Epithelial cell of prostate (primary cell): ENCODE results near the gene TSPAN2.

Source experiments
- DNase-seq: peaks from one replicate; pipeline ENCODE4 v3.0.0-alpha.2; 2011; ENCODE audit warnings: low read depth, low spot score
- H3K27ac ChIP-seq: fragments of 450-650 bp; 2 replicates; pipeline ENCODE4 v1.5.1; 2017; ENCODE audit warnings: mild to moderate bottlenecking

The TSPAN2 gene

GRCh38 chr1:115089420-115090185, at the start of gene TSPAN2:
TSPAN2 (minus strand) TSS chr1:115089503; CDS start chr1:115089432, 71 bp downstream.
- no peak within 1 kb of the TSS for H3K27ac ChIP-seq

DNA sequence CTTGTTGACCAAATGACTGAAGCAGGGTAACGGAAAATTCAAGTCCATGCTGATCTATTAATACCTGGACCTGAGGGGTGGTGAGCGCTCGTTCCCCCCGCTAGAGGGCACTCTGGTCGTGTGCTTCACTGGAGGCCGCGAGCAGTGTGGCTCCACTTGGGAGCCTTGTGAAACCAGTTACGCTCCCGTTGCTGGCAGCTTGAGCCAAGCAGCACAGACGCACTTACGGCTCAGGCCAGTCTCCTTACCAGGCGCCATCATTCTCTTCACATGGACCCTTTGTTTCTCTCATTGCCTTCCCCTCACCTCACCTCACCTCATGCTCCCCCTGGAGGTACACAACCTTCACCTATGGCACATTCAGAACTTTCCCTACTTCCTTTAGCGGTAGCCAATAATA, 49.7 kb upstream of the TSPAN2 start:
- DNase-seq: peak; percentile 60
- no peak overlapping the region for H3K27ac ChIP-seq

More at GRCh38 chr1:115089420-115090185, at the start of gene TSPAN2:
- no peak for DNase-seq

DNA sequence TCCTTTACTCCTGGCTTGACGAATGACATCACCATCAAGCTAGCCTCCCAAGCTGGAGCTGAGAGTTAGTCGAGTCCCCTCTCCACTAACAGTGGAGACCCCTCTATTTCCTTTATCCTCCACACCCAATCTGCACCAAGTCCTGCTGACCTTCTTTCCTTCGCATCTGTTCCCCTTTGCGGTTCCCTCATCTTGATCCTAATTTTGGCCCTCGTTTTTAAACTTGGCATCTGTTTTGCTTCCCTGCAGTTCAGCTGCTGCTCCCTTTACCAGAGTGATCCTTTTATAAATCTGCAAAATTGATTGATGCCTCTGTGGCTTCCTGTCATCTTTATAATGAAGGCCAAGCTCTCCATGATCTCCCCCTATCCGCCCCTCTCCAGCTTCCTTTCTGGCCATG, 49.0 kb upstream of the TSPAN2 start:
- no peak overlapping the region for H3K27ac ChIP-seq
- no peak for DNase-seq

- H3K27ac ChIP-seq: peak overlapping the region; percentile 82
- DNase-seq: no peak
Observed at GRCh38 chr1:115137191-115137590, 47.9 kb upstream of the TSPAN2 start.

- no peak for DNase-seq
- H3K27ac ChIP-seq: peak overlapping the region; percentile 82
Observed at GRCh38 chr1:115136706-115137105, 47.4 kb upstream of the TSPAN2 start.

DNA sequence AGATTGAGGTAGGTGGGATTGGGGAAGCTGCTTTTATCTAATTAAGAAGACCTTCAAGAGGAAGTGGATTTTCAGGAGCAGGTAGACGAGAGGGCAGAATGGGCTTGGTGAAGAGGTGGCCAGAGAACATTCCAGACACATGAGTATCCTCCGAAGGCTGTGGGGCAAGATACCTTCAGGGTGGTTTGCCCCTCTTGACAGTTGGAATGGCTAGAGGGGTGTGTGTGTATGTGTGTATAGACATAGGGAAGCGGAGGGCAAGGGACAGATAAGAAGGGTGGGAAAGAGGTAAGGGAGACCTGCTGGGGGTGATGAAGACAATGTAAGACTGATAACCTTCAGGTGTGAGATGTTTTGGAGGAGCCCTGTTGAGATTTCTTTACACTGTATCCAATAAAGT, 46.8 kb upstream of the TSPAN2 start:
- peak overlapping the region; percentile 82 for H3K27ac ChIP-seq
- no peak for DNase-seq

GRCh38 chr1:115135681-115136080, 46.4 kb upstream of the TSPAN2 start:
- peak overlapping the region; percentile 82 for H3K27ac ChIP-seq
- DNase-seq: no peak

DNA sequence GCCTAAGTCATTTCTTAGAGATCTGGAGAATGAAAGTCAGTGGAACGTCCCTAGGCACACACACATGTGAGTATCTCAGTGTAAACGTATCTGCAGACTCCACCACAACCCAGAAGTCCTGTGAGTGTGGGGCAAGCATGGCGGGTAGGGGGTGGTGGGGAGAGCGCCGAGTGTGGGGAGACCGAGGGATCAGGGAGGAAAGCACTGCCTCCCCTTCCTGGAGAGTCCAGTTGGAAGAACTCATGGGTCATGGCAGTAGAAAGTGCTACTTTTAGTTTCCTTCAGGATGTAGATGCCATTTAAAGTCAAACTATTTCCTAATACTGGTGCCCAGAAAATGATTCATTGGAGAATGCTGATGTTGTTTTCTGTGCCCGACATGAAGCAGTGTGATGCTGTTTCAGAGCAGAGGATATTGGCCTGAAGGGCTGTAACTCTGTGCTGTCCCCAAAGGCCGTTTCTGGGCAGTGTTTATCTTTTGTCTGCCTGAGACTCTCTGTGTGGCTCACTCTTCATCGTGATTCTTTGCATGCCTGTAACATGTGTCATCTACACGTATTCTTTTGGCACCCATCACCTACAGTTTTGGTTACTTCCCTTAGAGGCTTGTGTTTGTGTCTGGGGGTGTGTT, 45.7 kb upstream of the TSPAN2 start:
- H3K27ac ChIP-seq: peak overlapping the region; percentile 82
- DNase-seq: peak; percentile 83

DNA sequence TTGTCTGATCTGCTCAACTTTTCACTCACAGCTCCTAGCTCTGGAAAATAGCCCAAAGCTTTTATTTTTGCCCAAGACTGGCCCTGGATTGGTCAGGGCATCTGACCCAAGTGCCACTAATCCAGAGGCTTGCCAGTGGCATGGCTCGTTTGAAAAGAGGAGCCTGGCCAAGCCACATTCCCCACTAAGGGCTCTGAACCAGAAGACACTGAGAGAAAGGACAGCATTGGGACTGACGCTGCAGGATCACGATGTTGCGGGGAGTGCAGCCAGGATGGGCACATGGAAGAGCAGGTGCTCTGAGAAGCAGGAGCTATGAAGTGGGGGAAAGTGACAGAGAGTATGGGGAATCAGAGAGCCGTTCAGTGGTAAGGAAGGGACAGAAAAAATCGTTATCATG, 44.9 kb upstream of the TSPAN2 start:
- peak overlapping the region; percentile 82 for H3K27ac ChIP-seq
- DNase-seq: no peak

DNA sequence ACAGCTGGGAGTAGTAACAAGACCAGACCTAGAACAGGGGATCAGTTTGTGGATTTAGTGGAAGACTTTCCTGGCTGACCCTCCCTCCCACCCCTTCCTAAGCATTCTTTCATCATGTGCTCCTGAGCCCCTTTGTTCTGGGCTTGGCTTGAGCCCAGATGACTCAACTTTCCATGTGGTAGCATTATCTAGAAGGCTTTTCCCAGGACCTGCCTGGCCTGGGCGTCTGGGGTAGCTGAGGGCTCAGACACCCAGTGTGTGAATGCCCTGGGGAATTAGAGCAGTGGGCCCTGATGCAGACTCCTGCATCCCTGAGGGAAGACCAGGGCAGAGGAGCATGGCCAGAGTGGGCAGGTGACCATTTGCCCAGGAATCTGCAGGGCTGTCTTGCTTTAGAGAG, 44.1 kb upstream of the TSPAN2 start:
- no peak overlapping the region for H3K27ac ChIP-seq
- no peak for DNase-seq

- no peak overlapping the region for H3K27ac ChIP-seq
- DNase-seq: no peak
Observed at GRCh38 chr1:115130786-115131185, 41.5 kb upstream of the TSPAN2 start.

- no peak overlapping the region for H3K27ac ChIP-seq
- DNase-seq: no peak
Observed at GRCh38 chr1:115129071-115129640, 39.9 kb upstream of the TSPAN2 start.

DNA sequence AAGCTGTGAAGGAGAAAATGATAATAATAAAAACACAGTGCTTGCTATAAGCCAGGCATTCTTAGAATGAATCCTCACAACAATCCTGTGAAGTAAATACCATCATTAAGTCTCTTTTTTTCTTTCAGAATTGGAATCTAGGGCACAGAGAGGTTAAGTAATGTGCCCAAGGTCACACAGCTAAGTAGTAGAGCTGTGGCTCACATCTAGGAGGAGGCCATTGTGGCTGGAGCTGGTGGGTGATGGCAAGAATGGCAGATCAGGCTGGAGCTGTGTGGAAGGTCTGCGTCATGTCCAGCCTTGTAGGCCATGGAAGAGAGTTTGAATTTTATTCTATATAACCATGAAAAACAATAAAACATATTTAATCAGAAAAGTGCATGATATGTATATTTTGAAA, 38.2 kb upstream of the TSPAN2 start:
- H3K27ac ChIP-seq: no peak overlapping the region
- DNase-seq: no peak

GRCh38 chr1:115126516-115126915, 37.2 kb upstream of the TSPAN2 start:
- no peak overlapping the region for H3K27ac ChIP-seq
- no peak for DNase-seq

DNA sequence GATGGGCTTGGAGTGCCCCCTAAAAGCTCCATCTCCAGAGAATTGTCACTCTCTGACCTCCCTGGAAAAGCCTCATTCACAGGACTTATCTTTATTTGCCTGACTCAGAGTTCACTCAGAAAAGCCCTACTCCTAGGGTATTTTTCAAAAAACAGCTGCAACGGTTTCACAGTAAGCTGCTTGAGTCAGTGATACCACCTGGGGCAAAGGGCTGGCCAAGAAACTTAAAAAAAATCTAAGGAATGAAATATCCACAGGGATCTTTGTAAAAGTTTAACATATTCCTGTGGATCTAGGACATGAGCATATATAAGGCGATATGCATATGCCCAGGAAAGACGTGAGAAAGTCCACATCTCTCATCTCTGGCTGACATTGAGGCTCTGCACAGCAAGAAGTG, 33.8 kb upstream of the TSPAN2 start:
- DNase-seq: no peak
- no peak overlapping the region for H3K27ac ChIP-seq

GRCh38 chr1:115121793-115122192, 32.5 kb upstream of the TSPAN2 start:
- H3K27ac ChIP-seq: no peak overlapping the region
- DNase-seq: no peak

DNA sequence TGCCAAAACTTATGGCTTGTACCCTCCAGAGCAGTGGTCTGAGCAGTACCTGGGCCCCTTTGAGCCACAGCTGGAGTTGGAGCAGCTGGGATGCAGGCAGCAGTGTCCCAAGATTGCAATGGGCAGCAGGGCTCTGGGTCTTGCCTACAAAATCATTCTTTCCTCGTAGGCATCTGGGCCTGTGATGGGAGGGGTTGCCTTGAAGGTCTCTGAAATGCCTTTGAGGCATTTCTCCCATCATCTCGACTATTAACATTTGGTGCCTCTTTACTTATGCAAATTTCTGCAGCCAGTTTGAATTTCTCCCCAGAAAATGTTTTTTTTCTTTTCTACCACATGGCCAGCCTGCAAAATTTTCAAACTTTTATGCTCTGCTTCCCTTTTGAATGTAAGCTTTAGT, 31.0 kb upstream of the TSPAN2 start:
- H3K27ac ChIP-seq: no peak overlapping the region
- DNase-seq: no peak

DNA sequence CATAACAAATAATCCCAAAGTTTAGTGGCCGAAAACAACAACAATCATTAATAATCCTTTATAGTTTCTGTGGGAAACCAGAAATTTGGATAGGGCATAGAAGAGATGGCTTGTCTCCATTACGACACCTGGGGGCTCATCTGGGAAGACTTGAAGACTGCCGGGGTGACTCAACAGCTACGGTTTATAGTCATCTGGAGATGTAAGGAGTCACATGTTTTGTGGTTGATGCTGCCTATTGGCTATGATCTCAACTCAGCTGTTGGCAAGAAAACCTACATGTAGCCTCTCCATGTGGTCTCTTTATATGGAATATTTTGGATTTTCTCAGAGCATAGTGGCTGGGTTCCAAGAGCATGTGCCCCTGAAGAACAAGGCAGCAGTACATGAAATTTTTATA, 29.3 kb upstream of the TSPAN2 start:
- no peak for DNase-seq
- H3K27ac ChIP-seq: peak overlapping the region; percentile 21

DNA sequence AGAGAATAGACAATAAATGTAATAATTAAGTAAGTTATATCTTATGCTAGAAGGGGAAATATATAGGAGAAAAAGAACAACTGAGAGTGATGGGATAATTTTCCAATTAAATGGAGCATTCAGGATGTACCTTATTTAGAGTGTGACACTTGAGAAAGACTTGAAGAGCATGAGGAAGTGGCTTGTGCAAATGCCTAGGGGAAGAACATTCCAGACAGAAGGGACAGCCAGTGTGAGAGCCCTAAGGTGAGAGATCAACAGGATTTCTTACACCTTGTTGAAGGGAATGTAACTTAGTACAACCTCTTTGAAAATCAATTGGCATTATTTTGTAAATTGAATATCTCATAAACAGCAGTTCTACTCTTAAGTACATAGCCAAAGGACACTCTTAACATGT, 28.8 kb upstream of the TSPAN2 start:
- no peak for DNase-seq
- H3K27ac ChIP-seq: peak overlapping the region; percentile 21

DNA sequence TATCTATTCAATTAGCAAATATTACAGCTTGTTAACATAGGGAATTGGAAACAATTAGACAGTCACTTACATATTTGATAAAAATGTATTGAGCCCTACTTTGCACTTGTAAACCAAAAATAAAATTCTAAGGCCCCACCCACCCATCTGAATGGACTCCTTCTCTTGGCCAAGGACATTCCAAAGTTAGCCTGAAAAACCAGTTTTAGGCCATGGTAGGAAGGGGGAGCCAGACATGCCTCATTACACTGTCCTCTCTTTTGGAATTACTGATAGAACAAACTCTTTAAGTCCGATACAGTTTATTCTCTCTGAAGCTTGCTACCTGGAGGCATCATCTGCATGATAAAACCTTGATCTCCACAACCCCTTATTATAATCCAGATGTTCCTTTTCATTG, 28.0 kb upstream of the TSPAN2 start:
- H3K27ac ChIP-seq: peak overlapping the region; percentile 21
- no peak for DNase-seq

DNA sequence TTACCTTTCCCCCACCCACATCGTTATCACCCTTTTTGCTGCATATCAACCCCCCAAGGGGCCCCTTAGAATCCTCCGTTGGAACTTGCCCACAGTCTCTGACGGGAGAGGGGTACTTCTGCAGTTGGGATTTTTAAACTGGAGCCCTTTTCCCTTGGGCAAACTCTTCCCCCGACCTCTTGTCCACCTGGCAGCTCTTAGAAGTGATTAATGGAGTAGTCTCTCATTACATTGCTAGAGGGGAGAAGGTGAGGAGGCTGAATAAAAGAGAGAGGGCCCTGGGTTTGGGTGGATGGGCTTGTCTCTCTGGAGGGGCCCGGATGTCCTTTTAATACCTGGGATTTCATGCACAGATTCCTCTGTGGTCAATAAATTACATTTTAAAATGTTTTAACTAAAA, 27.2 kb upstream of the TSPAN2 start:
- H3K27ac ChIP-seq: no peak overlapping the region
- DNase-seq: no peak
